Activated CD8-positive, alpha-beta T cell treated with anti-CD3 and anti-CD28 coated beads, Interleukin-2, amount 10 ng/mL, durations not matched to agents 7 days and 5 days (primary cell): Measurements from ENCODE around the gene TMOD1. TPM values are rescaled to one million over a fixed set of nuclear protein-coding genes. Genes with fewer than 3 reads are reported as not detected.

Experiments used
- ATAC-seq: fragments of 150-1000 bp; cut with Tn5 transposase; one replicate; pipeline ENCODE4 v1.10.0; 2021; ENCODE audit warnings: moderate library complexity
- CTCF ChIA-PET: fragments of 350-600 bp; sonication (Branson Sonifier 250); formaldehyde crosslinking; loops from one replicate; lab custom pipeline; 2021; ENCODE audit warnings: antibody characterized with exemption; lab: Charles Lee
- POLR2A ChIA-PET: fragments of 350-600 bp; sonication (Branson Sonifier 250); formaldehyde crosslinking; loops from one replicate; lab custom pipeline; 2021; ENCODE audit warnings: antibody characterized with exemption; lab: Charles Lee
- DNase-seq: peaks from one replicate; pipeline ENCODE4 v3.0.0-alpha.2; 2020
- H3K27ac Mint-ChIP-seq: one replicate; pipeline ENCODE4 v1.8.0; 2021; ENCODE audit warnings: mild to moderate bottlenecking, mixed read lengths
- H3K27me3 Mint-ChIP-seq: one replicate; pipeline ENCODE4 v1.8.0; 2021; ENCODE audit warnings: low read depth, mixed read lengths
- H3K36me3 Mint-ChIP-seq: one replicate; pipeline ENCODE4 v1.8.0; 2021; ENCODE audit warnings: low read depth, mixed read lengths
- H3K4me1 Mint-ChIP-seq: one replicate; pipeline ENCODE4 v1.8.0; 2021; ENCODE audit warnings: low read depth, mixed read lengths
- H3K4me3 Mint-ChIP-seq: one replicate; pipeline ENCODE4 v1.8.0; 2021; ENCODE audit warnings: mild to moderate bottlenecking, mixed read lengths
- H3K9me3 Mint-ChIP-seq: one replicate; pipeline ENCODE4 v1.8.0; 2022; ENCODE audit warnings: mixed read lengths; ENCODE audit not compliant: insufficient read depth
- total RNA-seq, 2 experiments: library from RNA; stranded (reverse); gene quantifications; one replicate each; pipeline ENCODE4 v1.2.3, GENCODE V29; 2021

The TMOD1 gene
- total RNA-seq, 2 experiments from 2014 or later = 0.16 to 0.29 TPM

DNA sequence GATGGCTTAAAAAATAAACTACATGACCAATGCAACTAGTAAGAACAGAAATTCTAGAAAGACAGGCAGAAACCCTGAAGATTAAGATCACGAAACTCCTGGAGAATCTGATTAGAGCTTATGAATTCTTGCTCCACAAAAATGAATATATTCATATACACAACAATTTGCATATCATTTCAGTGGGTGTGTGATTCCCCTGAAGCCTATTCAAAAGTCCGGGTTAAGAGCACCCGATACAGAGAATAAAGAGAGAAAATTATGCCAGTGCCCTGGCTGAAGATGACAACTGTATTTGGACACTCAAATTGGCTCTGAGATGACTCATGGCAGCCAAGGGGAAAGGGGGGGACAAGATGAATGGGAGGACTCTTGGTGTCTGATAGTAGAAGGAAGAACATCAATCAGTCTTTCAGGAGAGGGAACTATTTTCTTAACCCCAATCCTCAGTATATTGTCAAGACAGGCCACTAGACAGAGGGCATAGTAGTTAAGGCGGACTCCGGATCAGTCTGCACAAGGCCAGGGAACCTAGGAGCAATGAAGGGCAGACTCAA lies 6.0 kb downstream of the TMOD1 start:
- ATAC-seq (no peak), DNase-seq (no peak)
- Mint-ChIP-seq H3K4me1 (peaks cover 10% of the 10 kb centered on the region), H3K27me3 (peaks cover 27% of the 10 kb centered on the region), H3K36me3 (no peaks in the 10 kb centered on the region), H3K27ac (no peak overlapping the region), H3K9me3 (no peaks in the 10 kb centered on the region), H3K4me3 (no peak overlapping the region)
- POLR2A ChIA-PET = no interaction called here
- CTCF ChIA-PET = interaction anchor here (1.7 kb wide), 1 partner anchor 91 kb away, joined by 4 read pairs; no protein-coding TSS in a partner anchor

DNA sequence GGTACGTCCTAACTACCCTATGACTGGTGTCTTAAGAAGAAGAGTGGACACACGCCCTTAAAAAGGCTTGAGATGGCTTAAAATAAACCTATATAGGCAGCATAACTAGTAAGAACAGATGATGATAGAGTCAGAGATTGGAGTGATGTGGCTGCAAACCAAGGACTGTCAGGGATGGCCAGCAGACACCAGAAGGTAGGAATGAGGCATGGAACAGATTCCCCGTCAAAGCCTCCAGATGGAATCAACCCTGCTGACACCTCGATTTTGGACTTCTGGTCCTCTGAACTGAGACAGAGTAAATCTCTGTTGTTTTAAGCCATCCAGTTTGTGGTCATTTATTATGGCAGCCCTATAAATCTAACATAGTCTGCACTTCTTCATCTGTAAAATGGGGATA lies 7.4 kb downstream of the TMOD1 start:
- H3K27me3 Mint-ChIP-seq = peaks cover 16% of the 10 kb centered on the region
- DNase-seq (no peak), ATAC-seq (no peak)
- CTCF ChIA-PET = interaction anchor here (1.3 kb wide), 1 partner anchor 40 kb away, joined by 3 read pairs; no protein-coding TSS in a partner anchor
- H3K36me3 Mint-ChIP-seq = no peaks in the 10 kb centered on the region
- H3K4me3 Mint-ChIP-seq = no peak overlapping the region
- no peak overlapping the region for H3K27ac Mint-ChIP-seq
- no peaks in the 10 kb centered on the region for H3K9me3 Mint-ChIP-seq
- POLR2A ChIA-PET = no interaction called here
- H3K4me1 Mint-ChIP-seq = peaks cover 3% of the 10 kb centered on the region

DNA sequence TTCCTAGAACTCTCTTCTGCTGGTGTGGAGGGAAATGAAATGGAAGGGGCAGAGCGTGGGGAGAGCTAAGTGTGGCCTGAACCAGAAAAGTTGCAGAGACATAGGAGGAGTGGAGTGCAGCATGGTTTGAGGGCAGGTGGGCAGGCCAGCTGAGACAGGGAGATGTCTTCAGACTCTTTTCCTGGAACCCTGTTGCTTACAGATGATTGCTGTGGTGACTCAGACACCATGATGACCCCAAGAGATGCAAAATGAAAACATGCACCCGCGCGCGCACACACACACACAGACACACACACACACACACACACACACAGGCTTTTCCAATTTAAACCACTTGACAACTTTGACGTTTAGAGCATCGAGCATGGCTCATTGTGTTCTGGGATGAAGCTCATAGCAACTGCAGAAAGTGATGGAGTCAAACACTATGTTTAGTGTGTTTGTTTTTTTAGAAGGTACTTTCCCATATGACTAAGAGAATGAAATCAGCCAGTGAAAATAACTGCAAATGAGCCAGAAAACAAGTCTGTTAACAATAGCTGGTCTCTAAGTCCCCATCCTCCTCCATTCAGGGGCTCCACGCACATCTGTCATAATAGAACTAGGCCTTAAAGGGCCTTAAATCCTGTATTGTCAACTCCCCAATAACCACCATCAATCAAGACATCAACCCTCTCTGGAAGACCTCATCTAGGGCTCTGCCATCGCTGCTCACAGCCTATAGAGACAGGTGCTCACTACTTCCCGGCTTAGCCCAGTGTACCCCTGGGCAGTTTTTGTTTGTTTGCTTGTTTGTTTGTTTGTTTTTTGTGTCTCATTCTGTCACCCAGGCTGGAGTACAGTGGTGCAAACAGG lies 9.6 kb downstream of the TMOD1 start:
- H3K36me3 Mint-ChIP-seq = no peaks in the 10 kb centered on the region
- no peak for ATAC-seq
- H3K9me3 Mint-ChIP-seq = no peaks in the 10 kb centered on the region
- DNase-seq = no peak
- ChIA-PET POLR2A (interaction anchor here (1.1 kb wide), 1 partner anchor 15 kb away, joined by 4 read pairs; no protein-coding TSS in a partner anchor), CTCF (interaction anchor here (1.0 to 2.3 kb wide), 6 partner anchors 10 to 124 kb away, joined by 3 to 10 read pairs (median 4); partner anchors contain the start of gene TMOD1)
- peaks cover 5% of the 10 kb centered on the region for H3K27me3 Mint-ChIP-seq
- H3K4me1 Mint-ChIP-seq = peaks cover 3% of the 10 kb centered on the region
- H3K27ac Mint-ChIP-seq = no peak overlapping the region
- H3K4me3 Mint-ChIP-seq = no peak overlapping the region

DNA sequence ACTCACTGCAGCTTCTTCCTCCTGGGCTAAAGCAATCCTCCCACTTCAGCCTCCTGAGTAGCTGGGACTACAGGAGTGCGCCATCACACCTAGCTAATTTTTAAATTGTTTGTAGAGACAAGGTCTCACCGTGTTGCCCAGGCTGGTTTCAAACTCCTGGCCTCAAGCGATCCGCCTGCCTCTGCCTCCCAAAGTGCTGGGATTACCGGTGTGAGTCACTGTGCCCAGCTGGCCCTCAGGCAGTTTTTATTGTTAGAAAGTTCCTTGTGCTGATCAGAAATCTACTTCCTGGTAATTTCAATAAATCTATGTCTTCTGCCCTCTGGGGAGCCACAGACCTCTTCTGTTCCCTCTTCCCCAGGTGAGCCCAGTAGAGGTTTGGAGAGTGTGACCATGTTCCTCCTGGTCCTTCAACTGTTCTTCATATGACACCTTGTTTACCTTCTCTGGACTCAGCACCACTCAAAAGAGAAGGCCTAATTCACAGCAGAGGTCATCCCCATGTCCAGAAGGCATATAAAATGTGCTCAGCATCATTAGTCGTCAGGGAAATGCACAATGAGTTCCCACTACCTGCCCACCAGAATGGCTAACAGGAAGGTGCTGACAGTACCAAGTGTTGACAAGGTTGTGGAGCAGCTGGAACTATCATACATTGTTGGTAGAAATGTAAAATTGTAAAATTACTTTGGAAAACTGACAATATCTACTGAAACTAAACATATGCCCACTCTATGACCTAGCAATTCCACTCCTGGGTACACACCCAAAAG lies 10.4 kb downstream of the TMOD1 start:
- ChIA-PET CTCF (interaction anchor here (1.1 to 2.3 kb wide), 4 partner anchors 11 to 124 kb away, joined by 3 to 10 read pairs (median 6); partner anchors contain the start of gene TMOD1), POLR2A (no interaction called here)
- peaks cover 12% of the 10 kb centered on the region for H3K27me3 Mint-ChIP-seq
- no peak for ATAC-seq
- H3K36me3 Mint-ChIP-seq = no peaks in the 10 kb centered on the region
- H3K27ac Mint-ChIP-seq = no peak overlapping the region
- no peaks in the 10 kb centered on the region for H3K9me3 Mint-ChIP-seq
- DNase-seq = no peak
- H3K4me1 Mint-ChIP-seq = peaks cover 3% of the 10 kb centered on the region
- H3K4me3 Mint-ChIP-seq = no peak overlapping the region

DNA sequence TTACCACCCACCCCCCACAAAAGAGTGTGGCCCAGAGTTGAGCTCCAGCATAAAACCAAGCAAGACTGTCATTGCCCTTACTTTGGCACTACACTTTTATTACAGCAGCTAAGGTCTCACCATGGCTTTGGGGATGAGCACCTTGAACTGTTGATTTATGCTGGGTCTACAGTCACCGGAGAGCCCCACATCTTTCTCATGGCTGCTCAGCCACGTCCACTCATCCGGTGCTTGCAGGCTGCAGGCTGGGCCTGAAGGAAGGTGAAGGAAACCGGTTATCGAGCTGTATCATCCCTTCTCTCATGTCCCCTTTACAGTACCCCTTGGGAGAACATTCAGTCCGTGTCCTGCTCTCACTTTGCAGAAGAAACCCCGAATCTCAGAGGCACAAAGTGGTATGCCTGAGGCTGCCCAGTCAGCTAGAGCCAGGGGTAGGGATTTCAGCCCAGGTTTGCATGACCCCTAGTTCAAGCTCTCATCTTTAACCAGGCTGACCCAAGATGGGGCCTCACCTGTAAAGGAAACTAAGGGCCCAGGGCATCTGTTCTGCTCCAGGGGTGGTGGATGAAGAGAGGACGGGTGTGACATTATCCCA lies 11.6 kb downstream of the TMOD1 start:
- no peaks in the 10 kb centered on the region for H3K36me3 Mint-ChIP-seq
- DNase-seq (no peak), ATAC-seq (no peak)
- H3K27ac Mint-ChIP-seq = no peak overlapping the region
- CTCF ChIA-PET = interaction anchor here (0.6 to 1.3 kb wide), 2 partner anchors 12 to 905 kb away, joined by 3 read pairs; partner anchors contain the start of gene TMOD1
- POLR2A ChIA-PET = no interaction called here
- peaks cover 19% of the 10 kb centered on the region for H3K27me3 Mint-ChIP-seq
- no peaks in the 10 kb centered on the region for H3K9me3 Mint-ChIP-seq
- peaks cover 3% of the 10 kb centered on the region for H3K4me1 Mint-ChIP-seq
- H3K4me3 Mint-ChIP-seq = no peak overlapping the region

DNA sequence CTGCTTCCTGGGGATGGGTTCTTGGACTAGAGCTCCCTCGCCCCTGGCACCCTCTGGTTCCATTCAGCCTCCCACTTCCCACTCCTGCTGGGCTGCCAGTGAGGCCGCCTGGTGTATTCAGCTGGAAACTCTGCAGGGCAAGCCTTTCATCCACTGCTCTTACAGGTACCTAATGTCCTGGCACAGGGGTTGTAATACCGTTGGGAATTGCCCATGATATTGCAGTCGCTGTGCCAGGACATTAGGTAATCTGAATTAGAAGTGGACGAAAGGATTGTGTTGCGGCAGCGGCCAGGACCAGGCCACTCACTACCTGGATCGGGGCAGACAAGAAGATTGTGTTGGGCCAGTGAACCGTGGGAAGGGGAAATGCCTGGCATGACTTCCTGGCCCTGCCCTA lies 13.1 kb downstream of the TMOD1 start:
- peaks cover 29% of the 10 kb centered on the region for H3K27me3 Mint-ChIP-seq
- ATAC-seq = no peak
- no peaks in the 10 kb centered on the region for H3K36me3 Mint-ChIP-seq
- H3K27ac Mint-ChIP-seq = no peak overlapping the region
- H3K4me3 Mint-ChIP-seq = no peak overlapping the region
- POLR2A ChIA-PET = no interaction called here
- no peaks in the 10 kb centered on the region for H3K9me3 Mint-ChIP-seq
- DNase-seq = no peak
- CTCF ChIA-PET = no interaction called here
- peaks cover 3% of the 10 kb centered on the region for H3K4me1 Mint-ChIP-seq

DNA sequence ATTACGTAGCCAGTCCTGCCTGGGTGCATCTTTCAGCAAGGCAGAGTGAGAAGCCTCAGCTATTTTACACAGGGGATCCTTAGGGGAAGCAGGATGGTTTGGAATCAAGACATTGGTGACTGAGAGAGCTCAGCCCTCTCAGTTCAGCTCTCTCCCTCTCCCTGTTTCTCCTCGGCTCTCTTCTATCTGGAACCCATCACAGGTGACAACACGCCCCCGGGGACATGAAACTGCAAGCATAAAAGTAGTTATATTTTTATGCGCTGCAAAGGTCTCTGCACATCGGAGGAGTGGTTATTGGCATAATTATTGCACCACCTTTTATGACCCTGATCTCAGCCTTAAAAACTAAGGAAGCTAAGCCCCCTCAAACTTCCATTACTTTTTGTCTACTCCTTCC lies 14.2 kb downstream of the TMOD1 start:
- H3K36me3 Mint-ChIP-seq = no peaks in the 10 kb centered on the region
- CTCF ChIA-PET = interaction anchor here (1.1 kb wide), 1 partner anchor 9 kb away, joined by 3 read pairs; no protein-coding TSS in a partner anchor

DNA sequence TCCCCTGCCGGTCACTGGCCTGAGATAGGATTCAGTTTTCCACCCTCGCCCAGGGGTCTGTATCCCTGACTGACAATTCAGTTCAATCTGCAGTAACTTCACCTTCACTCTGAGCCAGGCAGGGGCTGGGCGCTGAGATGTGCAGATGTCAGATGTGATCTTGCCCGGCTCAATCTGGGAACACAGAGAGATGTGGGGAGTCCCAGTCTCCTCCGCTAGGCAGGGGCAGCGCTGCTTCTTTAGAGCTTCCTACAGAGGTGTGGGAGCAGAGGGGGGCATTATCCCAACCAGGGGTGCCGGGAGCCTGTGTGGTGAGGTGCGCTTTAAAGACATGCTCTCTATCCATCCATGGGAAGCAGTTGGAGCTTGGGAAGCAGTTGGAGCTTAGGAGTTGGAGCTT lies 14.6 kb downstream of the TMOD1 start:
- Mint-ChIP-seq H3K9me3 (no peaks in the 10 kb centered on the region), H3K36me3 (no peaks in the 10 kb centered on the region), H3K4me1 (no peaks in the 10 kb centered on the region), H3K27me3 (peaks cover 37% of the 10 kb centered on the region), H3K4me3 (no peak overlapping the region), H3K27ac (no peak overlapping the region)
- ChIA-PET CTCF (interaction anchor here (1.1 kb wide), 1 partner anchor 10 kb away, joined by 3 read pairs; no protein-coding TSS in a partner anchor), POLR2A (no interaction called here)
- ATAC-seq (no peak), DNase-seq (no peak)

More for the DNA sequence above, 14.2 kb downstream of the TMOD1 start:
- H3K27me3 Mint-ChIP-seq = peaks cover 36% of the 10 kb centered on the region
- DNase-seq (no peak), ATAC-seq (no peak)
- H3K27ac Mint-ChIP-seq = no peak overlapping the region
- H3K4me3 Mint-ChIP-seq = no peak overlapping the region
- POLR2A ChIA-PET = no interaction called here
- peaks cover 1% of the 10 kb centered on the region for H3K4me1 Mint-ChIP-seq
- H3K9me3 Mint-ChIP-seq = no peaks in the 10 kb centered on the region

DNA sequence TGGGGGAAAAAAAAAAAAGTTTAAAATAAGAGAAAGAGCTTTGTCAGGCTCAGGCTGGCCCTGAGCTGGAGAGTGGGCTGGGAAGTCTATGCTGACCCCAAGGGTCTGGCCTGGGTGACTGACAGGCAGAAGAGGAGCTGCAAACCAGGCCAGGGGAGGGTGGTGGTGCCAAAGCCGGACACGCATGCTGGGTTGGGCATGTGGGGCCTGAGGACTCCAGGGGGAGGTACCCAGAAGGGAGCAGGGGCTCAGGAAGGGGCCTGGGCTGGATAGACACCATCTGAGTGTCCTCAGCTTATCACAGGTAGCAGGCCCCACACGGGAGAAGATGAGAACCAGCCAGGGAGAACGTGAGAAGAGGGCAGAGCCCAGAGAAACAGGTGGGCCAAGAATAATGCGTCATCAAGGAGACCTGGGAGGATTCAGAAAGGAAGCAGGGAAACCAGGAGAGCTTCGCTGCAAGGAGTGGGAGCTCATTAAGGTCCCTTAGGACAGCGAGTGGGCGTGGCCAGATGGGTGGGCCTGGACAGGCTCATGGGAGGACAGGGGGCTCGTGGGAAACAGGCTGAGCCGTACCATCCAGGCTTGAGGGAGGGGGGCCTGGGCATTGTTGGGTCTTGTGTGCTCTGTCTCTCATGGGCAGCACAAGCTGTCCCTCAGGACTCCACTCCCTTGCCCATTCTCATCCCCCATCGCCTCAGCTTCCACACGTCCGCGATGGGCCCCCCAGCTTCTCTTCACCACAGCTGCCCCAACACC lies 16.0 kb downstream of the TMOD1 start:
- H3K4me1 Mint-ChIP-seq = no peaks in the 10 kb centered on the region
- no peak overlapping the region for H3K4me3 Mint-ChIP-seq
- CTCF ChIA-PET = interaction anchor here (1.2 kb wide), 1 partner anchor 81 kb away, joined by 5 read pairs; no protein-coding TSS in a partner anchor
- no peak for ATAC-seq
- no peak for DNase-seq
- POLR2A ChIA-PET = interaction anchor here (0.6 kb wide), 1 partner anchor 426 kb away, joined by 3 read pairs; no protein-coding TSS in a partner anchor
- H3K9me3 Mint-ChIP-seq = no peaks in the 10 kb centered on the region
- H3K27me3 Mint-ChIP-seq = peaks cover 40% of the 10 kb centered on the region
- no peak overlapping the region for H3K27ac Mint-ChIP-seq
- H3K36me3 Mint-ChIP-seq = no peaks in the 10 kb centered on the region

DNA sequence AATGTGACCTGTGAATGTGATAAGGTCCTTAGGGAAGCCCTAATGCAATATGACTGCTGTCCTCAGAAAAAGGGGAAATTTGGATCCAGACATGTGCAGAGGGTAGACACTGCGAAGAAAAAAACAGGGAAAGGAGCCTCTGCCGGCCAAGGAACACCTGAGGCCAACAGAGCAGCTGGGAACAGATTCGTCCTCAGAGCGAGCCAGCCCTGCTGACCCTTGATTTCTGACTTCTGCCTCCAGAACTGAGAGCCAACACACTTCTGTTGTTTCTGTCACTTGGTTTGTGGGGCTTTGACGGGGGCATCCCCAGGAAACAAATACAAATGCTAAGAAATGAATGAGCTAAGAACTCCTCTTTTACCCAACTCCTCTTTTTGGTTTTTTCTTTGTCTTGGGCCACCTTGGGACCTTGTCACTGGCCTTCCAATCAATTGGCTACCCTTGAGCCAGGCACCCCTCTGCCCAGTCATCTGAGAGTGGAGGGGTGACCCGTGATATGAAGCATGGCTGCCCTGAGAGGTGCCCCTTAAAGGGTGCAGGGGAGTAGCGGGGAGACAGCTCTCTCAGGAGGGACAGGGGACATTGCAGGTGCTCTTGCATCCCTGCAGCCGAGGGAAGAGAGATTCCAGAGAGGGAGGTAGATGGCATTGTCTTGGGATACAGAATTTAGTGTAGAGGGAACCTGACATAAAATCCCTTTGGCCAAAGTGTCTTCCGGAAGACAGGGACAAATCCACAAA lies 16.9 kb downstream of the TMOD1 start:
- Mint-ChIP-seq H3K4me1 (no peaks in the 10 kb centered on the region), H3K27me3 (peaks cover 37% of the 10 kb centered on the region), H3K36me3 (no peaks in the 10 kb centered on the region), H3K4me3 (no peak overlapping the region), H3K9me3 (no peaks in the 10 kb centered on the region), H3K27ac (no peak overlapping the region)
- DNase-seq (no peak), ATAC-seq (no peak)
- ChIA-PET CTCF (interaction anchor here (1.0 to 1.2 kb wide), 2 partner anchors 80 to 97 kb away, joined by 5 read pairs; no protein-coding TSS in a partner anchor), POLR2A (no interaction called here)
